ENCODE data around the gene TSKS.
A peak's percentile ranks its signal among the peaks of the same experiment; 100 is the strongest.
"Not testable (repeated sequence)": the region's sequence is repeated elsewhere in the genome, so short reads cannot be mapped to it uniquely, and the experiment has no call there.

TSKS gene

DNA sequence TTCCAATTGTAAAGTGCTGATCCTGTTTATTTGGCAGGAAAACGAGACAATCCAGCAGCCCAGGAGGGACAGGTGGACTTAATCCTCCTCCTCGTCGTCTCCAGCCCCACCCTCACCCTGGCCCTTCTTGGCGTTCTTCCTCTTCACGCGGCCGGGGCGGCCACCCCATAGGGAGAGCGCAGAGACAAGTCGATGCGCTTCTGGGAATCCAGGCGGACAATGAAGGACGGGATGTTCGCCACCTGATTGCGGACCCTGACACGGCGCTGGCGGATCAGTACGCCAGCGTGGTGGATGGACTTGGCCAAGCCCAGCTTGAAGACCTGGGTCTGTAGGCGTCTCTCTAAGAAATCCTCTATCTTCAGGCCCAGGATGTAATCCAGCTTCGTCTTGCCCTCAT lies 43.7 kb downstream of the TSKS start:
- not testable (repeated sequence) for FAIRE-seq; DNase-seq (ENCODE audit: insufficient read length, low spot score)

DNA sequence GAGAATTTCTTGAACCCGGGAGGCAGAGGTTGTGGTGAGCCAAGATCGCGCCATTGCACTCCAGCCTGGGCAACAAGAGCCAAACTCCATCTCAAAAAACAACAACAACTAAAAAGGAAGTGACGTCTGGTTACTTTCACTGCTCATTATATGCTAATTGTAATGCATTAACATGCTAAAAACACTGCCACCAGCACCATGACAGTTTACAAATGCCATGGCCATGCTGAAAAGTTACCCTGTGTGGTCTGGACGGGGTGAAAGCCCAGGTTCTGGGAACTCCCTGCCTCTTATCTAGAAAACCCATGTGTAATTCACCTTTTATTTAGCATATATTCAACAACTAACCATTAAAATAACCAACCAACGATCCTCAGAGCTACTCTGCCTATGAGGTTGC lies 44.1 kb downstream of the TSKS start:
- FAIRE-seq (no peak), DNase-seq (ENCODE audit: insufficient read length, low spot score) (no peak)

DNA sequence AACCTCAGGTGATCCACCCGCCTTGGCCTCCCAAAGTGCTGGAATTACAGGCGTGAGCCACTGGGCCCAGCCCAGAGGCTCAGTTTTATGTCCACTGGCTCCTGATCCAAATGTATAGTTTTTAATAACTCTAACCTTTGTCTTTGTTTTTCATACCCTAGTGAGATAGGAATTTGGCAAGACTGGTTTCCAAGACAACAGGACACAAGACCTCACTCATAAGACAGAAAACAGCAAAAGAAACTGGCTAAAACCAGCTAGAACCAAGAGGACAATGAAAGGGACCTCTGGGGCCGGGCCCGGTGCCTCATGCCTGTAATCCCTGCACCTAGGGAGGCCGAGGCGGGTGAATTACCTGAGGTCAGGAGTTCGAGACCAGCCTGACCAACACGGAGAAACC lies 44.6 kb downstream of the TSKS start:
- FAIRE-seq (no peak), DNase-seq (ENCODE audit: insufficient read length, low spot score) (no peak)

DNA sequence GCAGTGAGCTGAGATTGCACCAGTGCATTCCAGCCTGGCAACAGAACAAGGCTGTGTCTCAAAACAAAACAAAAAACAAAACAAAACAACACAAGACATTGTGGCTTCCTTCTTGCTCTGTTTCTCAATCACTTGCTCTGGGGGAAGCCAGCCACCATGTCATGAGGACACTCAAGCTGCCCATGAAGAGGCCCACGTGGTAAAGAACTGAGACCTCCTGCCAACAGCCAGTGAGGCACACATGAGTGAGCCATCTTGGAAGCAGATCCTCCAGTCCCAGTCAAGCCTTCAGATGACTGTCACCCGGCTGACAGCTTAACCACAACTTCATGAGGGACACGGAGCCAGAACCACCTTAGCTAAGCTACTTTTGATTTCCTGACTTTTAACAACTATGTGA lies 47.0 kb downstream of the TSKS start:
- DNase-seq (ENCODE audit: insufficient read length, low spot score) (no peak), FAIRE-seq (no peak)

DNA sequence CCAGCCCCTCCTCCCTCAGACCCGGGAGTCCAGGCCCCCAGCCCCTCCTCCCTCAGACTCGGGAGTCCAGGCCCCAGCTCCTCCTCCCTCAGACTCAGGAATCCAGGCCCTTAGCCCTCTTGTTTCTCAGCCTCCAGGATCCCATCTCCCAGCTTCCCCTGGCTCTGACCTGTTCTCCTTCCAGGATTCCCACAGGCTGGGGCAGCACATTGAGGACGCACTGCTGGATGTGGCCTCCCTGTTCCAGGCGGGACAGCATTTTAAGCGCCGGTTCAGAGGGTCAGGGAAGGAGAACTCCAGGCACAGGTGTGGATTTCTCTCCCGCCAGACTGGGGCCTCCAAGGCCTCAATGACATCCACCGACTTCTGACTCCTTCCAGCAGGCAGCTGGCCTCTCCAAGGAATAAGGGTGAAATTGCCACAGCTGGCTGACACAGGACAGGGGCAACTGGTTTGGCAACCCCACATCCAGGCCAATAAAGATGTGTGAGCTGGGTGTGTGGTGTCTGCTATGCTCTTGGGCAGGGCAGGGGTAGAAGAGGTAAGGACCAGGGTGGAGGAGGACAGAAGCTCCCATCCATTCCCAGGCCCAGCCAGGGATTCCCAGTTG lies 49.8 kb downstream of the TSKS start:
- FAIRE-seq (no peak), DNase-seq (ENCODE audit: insufficient read length, low spot score) (no peak)

DNA sequence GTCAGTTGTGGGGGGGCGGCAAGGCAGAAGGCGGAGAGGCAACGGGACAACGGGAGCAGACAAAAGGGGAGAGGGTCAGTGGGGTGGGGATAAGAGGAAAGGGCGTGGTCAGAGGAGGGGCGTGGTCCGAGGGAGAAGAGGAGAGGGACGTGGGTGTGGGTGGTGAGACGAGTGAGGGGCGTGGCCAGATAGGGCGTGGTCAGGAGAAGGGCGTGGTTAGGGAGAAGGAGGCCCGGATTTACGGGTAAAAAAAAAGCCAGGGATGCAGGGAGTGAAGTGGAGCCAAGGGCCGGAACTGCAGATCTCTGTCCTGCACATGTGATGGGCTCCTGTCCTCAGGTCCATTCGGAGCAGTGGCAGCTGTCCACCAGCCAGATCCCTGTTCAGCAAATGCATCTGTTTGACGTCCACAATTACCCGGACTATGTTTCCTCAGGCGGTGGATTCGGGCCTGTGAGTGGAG lies 50.7 kb downstream of the TSKS start:
- DNase-seq (ENCODE audit: insufficient read length, low spot score) (no peak), FAIRE-seq (no peak)

DNA sequence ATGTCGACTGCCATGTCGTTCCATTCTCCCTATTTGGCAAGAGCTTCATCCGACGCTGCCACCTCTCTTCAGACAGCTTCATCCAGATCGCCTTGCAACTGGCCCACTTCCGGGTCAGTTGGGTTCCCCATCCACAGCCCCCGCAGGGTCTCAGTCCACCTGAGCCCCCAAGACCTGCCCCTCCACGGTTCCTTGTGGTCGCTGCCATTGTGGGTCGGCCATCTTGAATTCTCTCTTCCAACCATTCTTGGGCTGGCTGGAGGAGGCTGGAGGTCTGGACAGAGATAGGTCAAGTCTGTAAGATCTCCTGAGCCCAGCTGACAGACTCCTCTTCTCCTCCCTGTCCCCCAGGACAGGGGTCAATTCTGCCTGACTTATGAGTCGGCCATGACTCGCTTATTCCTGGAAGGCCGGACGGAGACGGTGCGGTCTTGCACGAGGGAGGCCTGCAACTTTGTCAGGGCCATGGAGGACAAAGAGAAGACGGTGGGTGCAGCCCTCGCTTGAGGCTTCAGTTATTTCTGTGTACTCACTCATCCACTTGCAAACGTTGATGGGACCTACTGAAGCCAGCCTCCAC lies 52.6 kb downstream of the TSKS start:
- FAIRE-seq = no peak
- no peak for DNase-seq (ENCODE audit: insufficient read length, low spot score)

DNA sequence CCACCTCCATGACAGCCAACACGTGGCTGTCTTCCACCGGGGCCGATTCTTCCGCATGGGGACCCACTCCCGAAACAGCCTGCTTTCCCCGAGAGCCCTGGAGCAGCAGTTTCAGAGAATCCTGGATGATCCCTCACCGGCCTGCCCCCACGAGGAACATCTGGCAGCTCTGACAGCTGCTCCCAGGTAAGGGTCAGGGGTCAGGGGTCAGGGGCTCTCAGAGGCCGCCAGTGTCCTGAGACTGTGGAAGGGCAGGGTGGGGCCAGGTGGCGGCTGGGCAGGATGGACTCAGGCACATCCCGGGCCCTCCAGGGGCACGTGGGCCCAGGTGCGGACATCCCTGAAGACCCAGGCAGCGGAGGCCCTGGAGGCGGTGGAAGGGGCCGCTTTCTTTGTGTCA lies 57.2 kb downstream of the TSKS start:
- FAIRE-seq (no peak), DNase-seq (ENCODE audit: insufficient read length, low spot score) (no peak)

DNA sequence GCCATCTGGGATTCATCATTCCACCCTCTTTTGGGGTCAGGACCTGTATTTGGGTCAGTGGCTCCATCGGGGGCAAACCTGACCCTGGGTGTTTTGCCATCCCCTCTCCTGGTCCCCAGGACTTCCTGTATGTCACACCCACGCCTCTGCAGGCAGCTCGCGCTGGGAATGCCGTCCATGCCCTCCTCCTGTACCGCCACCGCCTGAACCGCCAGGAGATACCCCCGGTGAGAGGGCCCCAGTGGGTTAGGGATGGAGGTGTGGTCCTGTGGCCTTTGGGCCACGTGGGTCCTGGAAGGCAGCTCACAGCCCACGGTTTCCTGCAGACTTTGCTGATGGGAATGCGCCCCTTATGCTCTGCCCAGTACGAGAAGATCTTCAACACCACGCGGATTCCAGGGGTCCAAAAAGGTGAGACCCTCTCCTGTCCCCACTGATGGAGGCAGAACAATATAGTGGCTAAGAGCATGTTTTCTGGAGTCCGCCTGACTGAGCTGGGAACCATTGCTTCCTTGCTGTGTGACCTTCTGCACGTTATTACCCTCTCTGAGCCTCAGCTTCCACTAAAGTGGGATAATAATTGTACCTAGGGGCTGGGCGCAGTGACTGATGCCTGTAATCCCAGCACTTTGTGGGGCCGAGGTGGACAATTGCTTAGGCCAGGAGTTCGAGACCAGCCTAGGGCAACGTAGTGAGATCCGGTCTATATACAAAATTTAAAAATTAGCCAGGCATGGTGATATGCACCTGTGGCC lies 58.0 kb downstream of the TSKS start:
- FAIRE-seq = no peak
- no peak for DNase-seq (ENCODE audit: insufficient read length, low spot score)

DNA sequence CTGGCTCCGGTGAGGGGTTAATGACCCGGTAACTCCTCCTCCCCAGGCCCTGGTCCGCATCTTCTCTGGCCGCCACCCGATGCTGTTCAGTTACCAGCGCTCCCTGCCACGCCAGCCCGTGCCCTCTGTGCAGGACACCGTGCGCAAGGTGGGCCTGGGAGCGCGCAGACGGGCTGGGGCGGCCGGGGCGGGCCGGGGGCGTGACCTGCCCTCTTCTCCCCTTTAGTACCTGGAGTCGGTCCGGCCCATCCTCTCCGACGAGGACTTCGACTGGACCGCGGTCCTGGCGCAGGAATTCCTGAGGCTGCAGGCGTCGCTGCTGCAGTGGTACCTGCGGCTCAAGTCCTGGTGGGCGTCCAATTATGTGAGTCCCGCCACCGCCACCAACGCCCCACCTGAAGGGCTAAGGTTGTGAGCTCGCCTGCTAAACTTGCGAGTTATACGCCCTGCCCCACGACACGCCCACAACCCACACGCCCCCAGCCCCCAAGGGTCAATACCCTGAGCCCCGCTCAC lies 61.8 kb downstream of the TSKS start:
- FAIRE-seq = no peak
- no peak for DNase-seq (ENCODE audit: insufficient read length, low spot score)

DNA sequence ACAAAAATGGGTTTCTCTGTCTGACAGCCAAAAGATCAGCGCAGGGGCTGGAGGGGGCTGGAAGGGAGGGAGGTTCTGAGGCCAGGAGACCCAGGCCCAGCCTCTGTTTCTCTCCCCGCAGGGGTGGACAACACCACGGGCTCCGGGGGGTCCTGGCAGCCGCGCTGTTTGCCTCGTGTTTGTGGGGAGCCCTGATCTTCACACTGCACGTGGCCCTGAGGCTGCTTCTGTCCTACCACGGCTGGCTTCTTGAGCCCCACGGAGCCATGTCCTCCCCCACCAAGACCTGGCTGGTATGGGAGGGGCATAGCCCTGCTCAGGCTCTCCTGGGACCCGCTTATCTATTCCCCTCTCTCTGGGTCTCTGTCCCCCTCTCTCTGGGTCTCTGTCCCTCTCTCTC lies 62.5 kb downstream of the TSKS start:
- FAIRE-seq = no peak

DNA sequence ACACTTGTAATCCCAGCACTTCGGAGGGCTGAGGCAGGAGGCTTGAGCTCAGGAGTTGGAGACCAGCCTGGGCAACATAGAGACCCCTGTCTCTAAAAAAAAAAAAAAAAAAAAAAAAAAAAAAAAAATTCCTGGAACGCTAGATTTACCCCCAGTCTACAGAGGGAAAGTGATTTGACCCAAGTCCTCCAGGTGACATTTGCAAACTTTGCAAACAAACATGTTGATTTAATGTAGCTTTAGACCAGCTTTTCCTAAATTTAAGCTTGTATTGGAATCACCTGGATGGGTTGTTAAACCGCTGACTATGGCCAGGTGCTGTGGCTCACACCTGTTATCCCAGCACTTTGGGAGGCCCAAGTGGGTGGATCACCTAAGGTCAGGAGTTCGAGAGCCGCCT lies 63.7 kb downstream of the TSKS start:
- FAIRE-seq (no peak), DNase-seq (ENCODE audit: insufficient read length, low spot score) (no peak)

More for the DNA sequence above, 62.5 kb downstream of the TSKS start:
- DNase-seq (ENCODE audit: insufficient read length, low spot score) = no peak

DNA sequence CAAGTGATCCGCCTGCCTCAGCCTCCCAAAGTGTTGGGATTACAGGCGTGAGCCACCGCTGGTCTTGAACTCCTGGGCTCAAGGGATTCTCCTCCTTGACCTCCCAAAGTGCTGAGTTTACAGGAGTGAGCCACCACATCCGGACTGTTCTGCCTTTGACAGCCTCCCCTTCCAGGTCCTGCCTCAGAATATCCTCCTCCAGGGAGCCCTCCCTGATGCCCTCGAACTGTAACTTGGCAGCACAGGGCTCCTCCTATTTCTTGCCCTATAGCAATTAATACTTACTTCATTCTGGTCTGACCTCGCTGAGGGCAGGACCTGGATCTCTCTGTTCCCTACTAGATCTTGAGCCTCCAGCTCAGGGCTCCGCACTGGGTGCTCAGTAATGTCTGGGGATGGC lies 66.2 kb downstream of the TSKS start:
- FAIRE-seq (no peak), DNase-seq (ENCODE audit: insufficient read length, low spot score) (no peak)

DNA sequence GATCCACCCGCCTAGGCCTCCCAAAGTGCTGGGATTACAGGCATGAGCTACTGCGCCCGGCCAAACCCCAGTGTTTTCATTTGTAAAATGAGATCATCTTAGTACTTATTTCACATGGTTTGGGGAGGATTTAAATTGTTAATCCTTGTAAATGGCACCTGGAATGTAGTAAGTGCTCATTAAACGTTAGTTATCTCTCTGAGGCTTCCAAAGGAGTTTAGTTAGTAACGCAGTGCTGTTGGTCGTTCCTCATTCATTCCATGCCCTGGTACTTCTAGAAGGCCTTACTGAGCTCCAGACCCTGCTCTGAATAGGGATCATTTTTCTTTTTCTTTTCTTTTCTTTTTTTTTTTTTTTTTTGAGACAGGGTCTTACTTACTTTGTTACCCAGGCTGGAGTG lies 67.0 kb downstream of the TSKS start:
- no peak for DNase-seq (ENCODE audit: insufficient read length, low spot score)
- FAIRE-seq = no peak

DNA sequence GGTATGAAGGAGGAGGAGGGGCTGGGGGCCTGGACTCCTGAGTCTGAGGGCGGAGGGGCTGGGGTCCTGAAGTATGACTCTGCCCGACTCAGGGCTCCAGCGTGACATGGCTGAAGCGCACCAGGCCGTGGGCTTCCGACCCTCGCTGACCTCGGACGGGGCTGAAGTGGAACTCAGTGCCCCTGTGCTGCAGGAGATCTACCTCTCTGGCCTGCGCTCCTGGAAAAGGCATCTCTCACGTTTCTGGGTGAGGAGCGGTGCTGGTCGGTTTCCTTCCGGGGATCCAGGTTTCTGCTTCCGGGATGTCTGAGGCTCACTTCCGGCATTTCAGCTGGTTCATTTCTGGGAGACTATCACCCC lies 71.0 kb downstream of the TSKS start:
- DNase-seq (ENCODE audit: insufficient read length, low spot score) (no peak), FAIRE-seq (no peak)

DNA sequence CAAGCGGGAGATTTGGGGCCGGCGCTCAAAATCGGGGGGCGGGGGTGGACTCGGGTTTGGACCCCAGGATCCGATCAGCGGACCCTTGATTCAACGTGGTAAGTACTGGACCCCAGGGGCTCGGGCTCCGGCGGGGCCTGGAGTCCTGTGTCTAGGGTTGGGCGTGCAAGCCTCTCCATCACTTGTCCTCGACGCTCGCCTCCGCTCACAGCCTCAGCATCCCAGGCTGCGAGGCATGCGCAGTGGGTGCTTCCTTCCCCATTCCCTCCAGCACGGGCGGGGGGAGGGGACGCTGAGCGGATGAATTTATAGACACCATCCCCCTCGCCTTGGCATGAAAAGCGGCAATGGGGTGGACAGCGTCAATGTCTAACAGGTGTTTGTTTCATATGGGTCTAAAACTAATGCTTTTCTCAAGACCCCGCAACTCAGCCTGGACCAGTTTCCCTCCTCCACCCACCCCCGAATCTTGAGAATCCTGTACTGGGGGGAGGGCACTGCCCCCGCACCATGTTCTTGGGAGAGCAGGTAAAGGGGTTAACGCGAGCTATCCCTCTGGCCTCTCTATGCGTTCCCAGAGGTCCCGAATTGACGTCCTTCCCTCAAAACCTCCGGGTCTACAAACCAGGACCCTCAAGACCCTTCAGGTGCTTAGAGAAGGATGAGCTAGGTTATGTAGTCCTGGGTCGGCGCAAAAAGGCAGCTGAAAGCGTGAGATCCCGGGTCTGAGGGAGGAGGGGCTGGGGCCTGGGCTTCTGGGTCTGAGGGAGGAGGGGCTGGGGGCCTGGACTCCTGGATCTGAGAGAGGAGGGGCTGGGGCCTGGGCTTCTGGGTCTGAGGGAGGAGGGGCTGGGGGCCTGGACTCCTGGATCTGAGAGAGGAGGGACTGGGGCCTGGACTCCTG lies 71.6 kb downstream of the TSKS start:
- DNase-seq (ENCODE audit: insufficient read length, low spot score) (no peak), FAIRE-seq (no peak)

DNA sequence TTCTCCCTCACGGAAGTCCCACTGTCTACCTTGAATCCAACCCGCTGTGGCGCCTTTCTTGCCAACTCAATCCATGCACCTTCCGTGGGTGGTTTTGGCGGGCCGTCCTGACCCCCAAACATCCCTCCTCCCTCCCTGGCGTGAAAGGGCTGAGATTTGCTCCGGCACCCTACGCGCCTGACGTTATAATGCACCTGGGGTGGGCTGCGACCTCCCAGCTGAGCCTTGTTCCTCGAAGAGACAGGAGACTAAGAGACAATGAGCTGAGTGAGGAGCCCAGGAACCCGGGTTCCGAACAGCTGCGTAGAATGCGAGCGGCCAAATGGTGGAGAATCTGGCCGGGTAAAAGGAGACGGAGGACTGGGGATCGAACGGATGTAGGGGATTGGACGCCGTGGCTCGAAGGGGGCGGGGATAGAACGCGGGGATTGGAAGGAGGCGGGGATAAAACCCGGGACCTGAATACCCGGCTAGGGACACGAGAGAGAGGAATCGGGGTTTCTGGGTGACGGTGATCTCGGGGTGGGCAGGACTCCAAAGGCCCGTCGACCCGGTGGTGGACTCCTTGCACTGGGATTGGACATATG lies 72.4 kb downstream of the TSKS start, which contains the start of gene CPT1C:
CPT1C (plus strand) TSS at position 461 of the 587 bp plus-strand sequence. CDS start 1,137 bp downstream, outside the sequence.
- no peak for DNase-seq (ENCODE audit: insufficient read length, low spot score)
- peak; percentile 76 for FAIRE-seq

DNA sequence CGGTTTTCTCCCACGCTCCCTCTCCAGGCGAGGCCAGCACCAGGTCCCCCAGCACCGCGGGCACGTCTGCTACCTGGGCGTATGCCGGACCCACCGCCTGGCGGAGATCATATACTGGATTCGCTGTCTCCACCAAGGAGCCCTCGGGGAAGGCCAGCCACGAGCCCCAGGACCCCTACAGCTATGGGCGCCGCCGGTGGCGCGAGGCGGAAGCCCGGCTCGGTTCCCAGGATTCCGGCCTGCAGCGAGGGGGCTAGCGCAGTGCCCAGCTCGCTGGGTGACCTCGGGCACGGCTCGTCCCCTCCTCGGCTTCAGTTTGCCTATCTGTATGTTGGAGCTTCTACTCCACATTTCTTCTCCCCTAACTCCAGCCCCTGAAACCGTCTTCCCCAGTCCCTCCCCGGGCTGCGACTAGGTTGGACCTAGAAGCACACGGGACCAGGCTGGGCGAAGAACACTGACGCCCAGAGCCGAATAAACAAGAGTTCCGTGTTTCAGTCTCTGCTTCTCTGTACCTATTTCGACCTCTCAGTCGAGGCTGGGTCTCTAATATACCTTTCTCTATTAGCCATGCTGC lies 72.9 kb downstream of the TSKS start:
- no peak for FAIRE-seq
- DNase-seq (ENCODE audit: insufficient read length, low spot score) = no peak

Data from GM19239 (cell line).